Measurements from ENCODE around the gene SLC25A48. TPM values are rescaled to one million over a fixed set of nuclear protein-coding genes. Genes with fewer than 3 reads are reported as not detected.

Gene SLC25A48, protein sequence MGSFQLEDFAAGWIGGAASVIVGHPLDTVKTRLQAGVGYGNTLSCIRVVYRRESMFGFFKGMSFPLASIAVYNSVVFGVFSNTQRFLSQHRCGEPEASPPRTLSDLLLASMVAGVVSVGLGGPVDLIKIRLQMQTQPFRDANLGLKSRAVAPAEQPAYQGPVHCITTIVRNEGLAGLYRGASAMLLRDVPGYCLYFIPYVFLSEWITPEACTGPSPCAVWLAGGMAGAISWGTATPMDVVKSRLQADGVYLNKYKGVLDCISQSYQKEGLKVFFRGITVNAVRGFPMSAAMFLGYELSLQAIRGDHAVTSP
- not detected in 2 replicates for total RNA-seq

DNA sequence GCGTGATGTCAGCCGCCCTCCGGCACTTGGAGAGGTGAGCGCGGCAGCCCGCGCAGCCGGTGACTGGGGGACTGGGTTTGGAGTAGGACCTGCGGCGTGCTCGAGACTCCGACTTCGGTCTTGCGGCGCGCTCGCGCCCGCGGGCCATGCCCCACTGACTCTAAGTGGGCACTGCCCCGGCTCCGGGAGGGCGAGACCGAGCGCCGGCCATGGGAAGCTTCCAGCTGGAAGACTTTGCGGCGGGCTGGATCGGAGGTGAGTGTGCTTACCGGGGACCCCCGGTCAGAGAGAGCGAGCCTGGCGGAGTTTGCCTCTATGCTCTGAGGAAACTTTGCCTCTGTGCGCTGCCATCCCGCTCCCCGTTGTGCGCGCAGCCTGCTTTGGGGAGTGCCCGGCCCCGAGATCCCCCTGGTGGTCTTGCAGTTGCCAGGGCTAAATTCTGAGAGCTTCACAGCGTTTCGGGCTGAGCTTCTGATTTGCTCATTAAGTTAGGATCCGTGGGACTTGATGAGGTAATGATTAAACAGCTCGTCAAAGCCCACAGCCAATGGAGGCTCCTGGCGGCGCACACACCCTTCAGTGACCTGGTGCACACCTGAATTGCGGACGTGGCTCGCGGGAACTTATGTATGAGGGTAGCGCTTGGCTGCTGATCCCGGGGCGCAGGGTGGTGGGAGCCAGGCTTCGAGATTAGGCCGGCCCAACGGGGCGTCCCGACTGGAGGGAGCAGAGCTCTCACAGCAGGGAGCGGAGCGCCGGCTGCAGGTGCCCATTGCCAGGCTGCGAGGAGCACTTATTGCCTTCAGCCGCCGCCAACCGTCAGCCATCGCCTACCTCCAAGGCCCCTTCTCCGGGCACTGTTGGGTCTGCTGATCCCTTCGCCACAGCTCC, at the start of gene SLC25A48:
TSS of gene SLC25A48 (plus strand) at position 25 of the 891 bp plus-strand sequence. CDS start at position 210, 185 bp downstream.

DNA sequence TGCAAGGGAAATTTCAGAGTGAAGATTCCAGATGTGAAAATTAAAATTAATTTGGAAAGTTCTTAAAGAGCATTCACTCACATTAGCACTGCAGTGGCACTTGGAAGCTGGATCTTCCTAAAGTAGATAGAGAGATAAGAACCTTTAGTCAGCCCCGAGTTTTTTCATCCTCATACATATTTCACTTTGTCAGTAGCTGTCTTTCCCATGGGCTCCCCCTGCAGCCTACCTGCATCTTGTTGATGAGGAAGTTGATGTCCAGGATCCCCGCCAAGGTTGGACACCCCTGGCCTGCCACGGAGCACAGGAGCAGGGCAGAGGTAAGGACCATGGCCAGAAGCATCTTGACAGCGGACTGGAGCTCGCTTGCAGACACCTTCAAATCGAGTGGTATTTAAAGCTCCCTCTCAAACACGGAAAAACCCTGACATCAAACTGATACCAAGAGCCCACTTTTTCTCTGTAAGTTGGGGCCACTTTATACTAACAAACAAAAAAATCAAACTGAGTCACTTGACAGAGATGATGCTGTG, 61.1 kb downstream of the SLC25A48 start, which contains the start of gene IL9:
TSS of gene IL9 (minus strand) at position 368 of the 533 bp plus-strand sequence. CDS start at position 343, 25 bp downstream.

Other genes with a start within 250 kb of the SLC25A48 start
- gene IL9, start 61.2 kb downstream of the SLC25A48 start, total RNA-seq, result not detected in 2 replicates
- not detected in 2 replicates for gene LECT2, start 120.3 kb downstream of the SLC25A48 start, total RNA-seq
- 601 and 2,751 TPM in 2 replicates for gene TGFBI, start 194.3 kb downstream of the SLC25A48 start, total RNA-seq

Measured in regular cardiac myocyte (primary cell).